Measurements from ENCODE around the gene SEMA6B. TPM values are rescaled to one million over a fixed set of nuclear protein-coding genes. Genes with fewer than 3 reads are reported as not detected.
A peak's percentile ranks its signal among the peaks of the same experiment; 100 is the strongest.

SEMA6B gene
- polyA plus RNA-seq, 1 donor (not counting 4 experiments of a cell fraction or from before 2014, with no cell fraction given), result 0.41 TPM

DNA sequence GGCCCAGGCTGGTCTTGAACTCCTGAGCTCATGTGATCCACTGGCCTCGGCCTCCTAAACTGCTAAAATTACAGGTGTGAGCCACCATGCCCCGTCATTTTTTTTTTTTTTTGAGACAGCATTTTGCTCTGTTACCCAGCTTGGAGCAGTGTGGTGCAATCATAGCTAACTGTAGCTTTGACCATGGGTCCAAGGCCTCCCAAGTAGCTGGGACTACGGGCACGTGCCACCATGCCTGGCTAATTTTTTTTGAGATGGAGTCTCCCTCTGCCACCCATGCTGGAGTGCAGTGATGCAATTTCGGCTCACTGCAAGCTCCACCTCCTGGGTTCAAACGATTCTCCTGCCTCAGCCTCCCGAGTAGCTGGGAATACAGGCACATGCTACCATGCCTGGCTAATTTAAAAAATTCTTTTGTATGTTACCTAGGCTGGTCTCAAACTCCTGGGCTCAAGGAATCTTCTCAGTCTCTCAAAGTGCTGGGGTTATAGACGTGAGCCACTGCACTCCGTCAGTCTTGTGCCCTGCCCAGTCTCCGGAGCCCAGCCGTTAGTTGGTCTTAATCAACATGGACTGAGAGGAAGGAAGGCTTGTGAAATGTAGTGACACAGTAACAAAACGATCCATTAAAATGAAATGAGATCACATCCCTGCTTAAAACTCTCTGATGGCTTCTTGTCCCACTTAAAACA, 18.2 kb downstream of the SEMA6B start:
- no peaks in the 10 kb centered on the region for H3K36me3 ChIP-seq (ENCODE audit: control insufficient read depth in 2 of 2, extremely low read depth in 1 of 2, insufficient read depth in 2 of 2, low read length in 2 of 2)
- dilution Hi-C loops (cut with MboI; ENCODE audit: extremely low pct_ligation_motif_present, low sequenced_read_pairs), result no loop called here
- no peaks in the 10 kb centered on the region for H3K79me2 ChIP-seq (ENCODE audit: control insufficient read depth, insufficient read depth, low read length)
- no peaks in the 10 kb centered on the region for H3K9me3 ChIP-seq (ENCODE audit: control insufficient read depth, low read depth, low read length)
- no peak for TF ChIP-seq EZH2 (IDR thresholded peaks at IDR 0.05; ENCODE audit: low read length)
- TF ChIP-seq, protein P1, sequence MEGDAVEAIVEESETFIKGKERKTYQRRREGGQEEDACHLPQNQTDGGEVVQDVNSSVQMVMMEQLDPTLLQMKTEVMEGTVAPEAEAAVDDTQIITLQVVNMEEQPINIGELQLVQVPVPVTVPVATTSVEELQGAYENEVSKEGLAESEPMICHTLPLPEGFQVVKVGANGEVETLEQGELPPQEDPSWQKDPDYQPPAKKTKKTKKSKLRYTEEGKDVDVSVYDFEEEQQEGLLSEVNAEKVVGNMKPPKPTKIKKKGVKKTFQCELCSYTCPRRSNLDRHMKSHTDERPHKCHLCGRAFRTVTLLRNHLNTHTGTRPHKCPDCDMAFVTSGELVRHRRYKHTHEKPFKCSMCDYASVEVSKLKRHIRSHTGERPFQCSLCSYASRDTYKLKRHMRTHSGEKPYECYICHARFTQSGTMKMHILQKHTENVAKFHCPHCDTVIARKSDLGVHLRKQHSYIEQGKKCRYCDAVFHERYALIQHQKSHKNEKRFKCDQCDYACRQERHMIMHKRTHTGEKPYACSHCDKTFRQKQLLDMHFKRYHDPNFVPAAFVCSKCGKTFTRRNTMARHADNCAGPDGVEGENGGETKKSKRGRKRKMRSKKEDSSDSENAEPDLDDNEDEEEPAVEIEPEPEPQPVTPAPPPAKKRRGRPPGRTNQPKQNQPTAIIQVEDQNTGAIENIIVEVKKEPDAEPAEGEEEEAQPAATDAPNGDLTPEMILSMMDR (optimal IDR thresholded peaks at IDR 0.05 in 1 of 3, IDR thresholded peaks at IDR 0.05 in 1 of 3, conservative IDR thresholded peaks at IDR 0.05 in 1 of 3; ENCODE audit: extremely low read depth in 1 of 3, insufficient read depth in 2 of 3, low read length in 3 of 3), result no peak
- no peak overlapping the region for H2AFZ ChIP-seq (ENCODE audit: control insufficient read depth, low read length)
- H3K4me2 ChIP-seq (ENCODE audit: control insufficient read depth, extremely low read depth, insufficient read depth, low read depth, low read length), result no peak overlapping the region
- no peaks in the 10 kb centered on the region for H3K27me3 ChIP-seq (ENCODE audit: control insufficient read depth, extremely low read depth, insufficient read depth, low read length)
- H3K4me1 ChIP-seq (ENCODE audit: control insufficient read depth, extremely low read depth, insufficient read depth, low read length), result peaks cover 7% of the 10 kb centered on the region
- no peaks in the 10 kb centered on the region for H4K20me1 ChIP-seq (ENCODE audit: control insufficient read depth, extremely low read depth, insufficient read depth, low read length)
- FAIRE-seq (no peak), DNase-seq (ENCODE audit: low read depth, low spot score) (no peak)
- H3K9me1 ChIP-seq (ENCODE audit: control insufficient read depth, extremely low read depth, insufficient read depth, low read length), result no peaks in the 10 kb centered on the region
- no peak overlapping the region for H3K4me3 ChIP-seq (ENCODE audit: control insufficient read depth in 2 of 3, extremely low read depth in 1 of 3, insufficient read depth in 2 of 3, low read depth in 1 of 3, low read length in 3 of 3)
- no peak overlapping the region for H3K9ac ChIP-seq (ENCODE audit: control insufficient read depth, extremely low read depth, insufficient read depth, low read length)
- H3K27ac ChIP-seq (ENCODE audit: control insufficient read depth, insufficient read depth, low read length), result no peak overlapping the region

DNA sequence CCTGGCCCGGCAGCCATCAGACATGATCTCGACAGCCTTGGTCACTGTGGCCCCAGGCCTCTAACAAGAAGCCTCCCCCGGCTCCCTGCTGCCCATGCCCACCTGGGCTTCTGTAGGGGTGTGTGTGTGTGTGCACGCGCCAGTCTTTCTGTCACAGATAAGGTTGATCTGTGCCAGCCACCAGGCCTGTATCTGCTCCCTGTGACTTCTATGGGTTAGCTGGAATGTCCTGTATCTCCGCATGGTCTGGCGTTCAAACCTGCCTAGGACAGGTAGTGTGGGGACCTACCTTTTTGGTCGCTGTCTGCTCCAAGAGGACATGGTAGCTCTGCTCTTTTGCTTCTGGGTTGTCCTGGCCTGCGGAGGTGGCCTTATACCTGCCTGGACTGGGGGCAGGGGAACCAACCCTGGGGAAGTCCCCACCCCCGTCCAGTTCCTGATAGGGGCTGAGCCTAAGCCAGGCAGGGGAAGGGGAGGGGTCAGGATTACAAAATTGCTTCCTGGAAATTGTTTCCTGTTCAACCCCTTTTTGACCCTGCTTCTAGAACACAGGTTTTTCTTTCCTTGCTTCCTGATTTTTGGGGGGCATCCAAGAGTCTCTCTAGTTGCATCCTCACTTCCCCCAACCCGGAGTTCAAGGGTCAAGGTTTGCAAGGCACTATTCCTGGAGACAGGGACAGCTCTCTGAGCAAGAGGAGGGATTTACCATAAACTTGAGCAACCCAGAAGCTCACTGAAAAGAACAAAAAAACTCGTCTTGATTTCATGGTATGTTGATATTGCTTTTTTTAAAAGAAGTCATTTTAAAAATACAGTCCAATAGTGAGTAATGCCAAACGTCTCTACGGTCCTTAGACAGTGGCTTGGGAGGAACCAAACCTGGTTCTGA, 19.5 kb downstream of the SEMA6B start, which contains the start of gene LRG1:
TSS of gene LRG1 (minus strand) at position 344 of the 889 bp plus-strand sequence. CDS start at position 321, 23 bp downstream.
- H3K9me1 ChIP-seq (ENCODE audit: control insufficient read depth, extremely low read depth, insufficient read depth, low read length), result no peaks in the 10 kb centered on the region
- H3K27ac ChIP-seq (ENCODE audit: control insufficient read depth, insufficient read depth, low read length), result no peak within 1 kb of the TSS
- H3K4me2 ChIP-seq (ENCODE audit: control insufficient read depth, extremely low read depth, insufficient read depth, low read depth, low read length), result peak within 1 kb of the TSS; percentile 51
- dilution Hi-C loops (cut with MboI; ENCODE audit: extremely low pct_ligation_motif_present, low sequenced_read_pairs), result no loop called here
- FAIRE-seq (peak; percentile 17), DNase-seq (ENCODE audit: low read depth, low spot score) (no peak)
- H3K4me3 ChIP-seq (ENCODE audit: control insufficient read depth in 2 of 3, extremely low read depth in 1 of 3, insufficient read depth in 2 of 3, low read depth in 1 of 3, low read length in 3 of 3), result peak within 1 kb of the TSS in 2 of 3 experiments; percentile 6 to 35
- no peak within 1 kb of the TSS for H3K9ac ChIP-seq (ENCODE audit: control insufficient read depth, extremely low read depth, insufficient read depth, low read length)
- peaks cover 7% of the 10 kb centered on the region for H3K4me1 ChIP-seq (ENCODE audit: control insufficient read depth, extremely low read depth, insufficient read depth, low read length)
- no peaks in the 10 kb centered on the region for H4K20me1 ChIP-seq (ENCODE audit: control insufficient read depth, extremely low read depth, insufficient read depth, low read length)
- H3K79me2 ChIP-seq (ENCODE audit: control insufficient read depth, insufficient read depth, low read length), result no peaks in the 10 kb centered on the region
- no peaks in the 10 kb centered on the region for H3K36me3 ChIP-seq (ENCODE audit: control insufficient read depth in 2 of 2, extremely low read depth in 1 of 2, insufficient read depth in 2 of 2, low read length in 2 of 2)
- no peaks in the 10 kb centered on the region for H3K27me3 ChIP-seq (ENCODE audit: control insufficient read depth, extremely low read depth, insufficient read depth, low read length)
- TF ChIP-seq EZH2 (IDR thresholded peaks at IDR 0.05; ENCODE audit: low read length), result no peak
- TF ChIP-seq, protein P1 (optimal IDR thresholded peaks at IDR 0.05 in 1 of 3, IDR thresholded peaks at IDR 0.05 in 1 of 3, conservative IDR thresholded peaks at IDR 0.05 in 1 of 3; ENCODE audit: extremely low read depth in 1 of 3, insufficient read depth in 2 of 3, low read length in 3 of 3), result no peak
- no peaks in the 10 kb centered on the region for H3K9me3 ChIP-seq (ENCODE audit: control insufficient read depth, low read depth, low read length)
- H2AFZ ChIP-seq (ENCODE audit: control insufficient read depth, low read length), result peak within 1 kb of the TSS; percentile 34

Measured in keratinocyte (primary cell).